WERI-Rb-1 (cell line): ENCODE results near the gene KLHL2.

Experiments
- DNase-seq: peaks from one replicate; pipeline ENCODE4 v3.0.0-alpha.2; 2020
- H3K27ac ChIP-seq: fragments of 250-450 bp; sonication (Bioruptor Pico); 2 replicates; pipeline ENCODE4 v1.5.1; 2020; ENCODE audit warnings: mild to moderate bottlenecking, moderate library complexity
- H3K27me3 ChIP-seq: fragments of 250-450 bp; sonication (Bioruptor Pico); 2 replicates; pipeline ENCODE4 v1.5.1; 2021; ENCODE audit warnings: mild to moderate bottlenecking, low read depth, moderate library complexity; ENCODE audit not compliant: insufficient read depth, severe bottlenecking
- H3K36me3 ChIP-seq: fragments of 250-450 bp; sonication (Bioruptor Pico); 2 replicates; pipeline ENCODE4 v1.5.1; 2020; ENCODE audit warnings: mild to moderate bottlenecking, moderate library complexity
- H3K4me3 ChIP-seq: 2 replicates; pipeline ENCODE4 v1.5.1; 2011; ENCODE audit warnings: low read depth, mild to moderate bottlenecking, control low read depth, low read length
- H3K9me3 ChIP-seq: fragments of 250-450 bp; sonication (Bioruptor Pico); 2 replicates; pipeline ENCODE4 v1.5.1; 2021; ENCODE audit warnings: mild to moderate bottlenecking, moderate library complexity; ENCODE audit not compliant: severe bottlenecking
- TF ChIP-seq, protein P1 (sequence below): IDR thresholded peaks from 2 replicates; pipeline ENCODE4 v1.5.1; 2011; ENCODE audit warnings: low read depth, mild to moderate bottlenecking, control low read depth, inconsistent platforms, low read length

KLHL2 gene

GRCh38 chr4:165368114-165368513 is 160.8 kb downstream of the KLHL2 start:
- no peak for DNase-seq

DNA sequence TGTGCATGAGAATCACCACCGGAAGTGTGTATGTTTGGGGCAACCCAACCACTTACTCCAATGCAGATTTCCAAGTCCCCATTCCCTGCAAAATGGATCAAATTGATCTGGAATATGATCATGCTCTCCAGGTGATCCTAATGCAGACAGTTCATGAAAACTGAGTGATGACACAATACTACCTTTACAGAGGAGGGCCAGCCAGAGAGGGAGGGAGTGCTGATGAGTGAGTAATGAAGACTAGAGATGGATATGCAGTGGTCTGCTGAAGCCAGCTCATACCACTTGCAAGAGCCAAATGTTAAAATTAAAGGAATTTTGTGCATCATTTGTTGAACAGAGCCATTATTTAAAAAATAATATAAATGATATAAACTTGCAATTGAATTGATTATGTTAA is 161.2 kb downstream of the KLHL2 start:
- Histone ChIP-seq H3K27me3 (no peaks in the 10 kb centered on the region), H3K9me3 (no peaks in the 10 kb centered on the region), H3K36me3 (no peaks in the 10 kb centered on the region), H3K27ac (no peak overlapping the region), H3K4me3 (no peak overlapping the region)
- no peak for DNase-seq
- TF ChIP-seq, protein P1, sequence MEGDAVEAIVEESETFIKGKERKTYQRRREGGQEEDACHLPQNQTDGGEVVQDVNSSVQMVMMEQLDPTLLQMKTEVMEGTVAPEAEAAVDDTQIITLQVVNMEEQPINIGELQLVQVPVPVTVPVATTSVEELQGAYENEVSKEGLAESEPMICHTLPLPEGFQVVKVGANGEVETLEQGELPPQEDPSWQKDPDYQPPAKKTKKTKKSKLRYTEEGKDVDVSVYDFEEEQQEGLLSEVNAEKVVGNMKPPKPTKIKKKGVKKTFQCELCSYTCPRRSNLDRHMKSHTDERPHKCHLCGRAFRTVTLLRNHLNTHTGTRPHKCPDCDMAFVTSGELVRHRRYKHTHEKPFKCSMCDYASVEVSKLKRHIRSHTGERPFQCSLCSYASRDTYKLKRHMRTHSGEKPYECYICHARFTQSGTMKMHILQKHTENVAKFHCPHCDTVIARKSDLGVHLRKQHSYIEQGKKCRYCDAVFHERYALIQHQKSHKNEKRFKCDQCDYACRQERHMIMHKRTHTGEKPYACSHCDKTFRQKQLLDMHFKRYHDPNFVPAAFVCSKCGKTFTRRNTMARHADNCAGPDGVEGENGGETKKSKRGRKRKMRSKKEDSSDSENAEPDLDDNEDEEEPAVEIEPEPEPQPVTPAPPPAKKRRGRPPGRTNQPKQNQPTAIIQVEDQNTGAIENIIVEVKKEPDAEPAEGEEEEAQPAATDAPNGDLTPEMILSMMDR, result no peak

More at GRCh38 chr4:165368114-165368513, 160.8 kb downstream of the KLHL2 start:
- no peaks in the 10 kb centered on the region for H3K36me3 ChIP-seq
- no peak overlapping the region for H3K27ac ChIP-seq
- H3K27me3 ChIP-seq, result no peaks in the 10 kb centered on the region
- no peak overlapping the region for H3K4me3 ChIP-seq
- no peaks in the 10 kb centered on the region for H3K9me3 ChIP-seq
- TF ChIP-seq, protein P1, result no peak

DNA sequence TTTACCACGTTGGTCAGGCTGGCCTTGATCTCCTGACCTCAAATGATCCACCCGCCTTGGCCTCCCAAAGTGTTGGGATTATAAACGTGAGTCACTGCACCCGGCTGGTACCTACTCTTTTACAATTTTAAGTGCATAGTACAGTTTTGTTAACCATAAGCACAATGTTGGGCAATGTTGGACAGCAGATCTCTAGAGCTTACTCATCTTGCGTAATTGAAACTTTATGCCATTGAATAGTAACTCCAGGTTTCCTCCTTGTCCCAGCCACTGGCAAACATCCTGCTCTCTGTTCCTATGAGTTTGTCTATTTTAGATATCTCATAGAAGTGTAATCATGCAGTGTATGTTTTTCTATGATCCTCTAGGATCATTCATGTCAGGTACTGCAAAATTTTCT is 162.2 kb downstream of the KLHL2 start:
- H3K36me3 ChIP-seq, result no peaks in the 10 kb centered on the region
- no peaks in the 10 kb centered on the region for H3K27me3 ChIP-seq
- DNase-seq, result no peak
- TF ChIP-seq, protein P1, result no peak
- no peak overlapping the region for H3K4me3 ChIP-seq
- no peak overlapping the region for H3K27ac ChIP-seq
- no peaks in the 10 kb centered on the region for H3K9me3 ChIP-seq

GRCh38 chr4:165370530-165370929 is 163.2 kb downstream of the KLHL2 start:
- no peaks in the 10 kb centered on the region for H3K9me3 ChIP-seq
- DNase-seq, result no peak
- no peak overlapping the region for H3K4me3 ChIP-seq
- TF ChIP-seq, protein P1, result no peak
- H3K27ac ChIP-seq, result no peak overlapping the region
- no peaks in the 10 kb centered on the region for H3K27me3 ChIP-seq
- no peaks in the 10 kb centered on the region for H3K36me3 ChIP-seq
